ENCODE data around the gene ITPR1.

GRCh38 chr3:4458961-4459360 is 34.2 kb upstream of the ITPR1 start:
- TF ChIP-seq EZH2 (IDR thresholded peaks at IDR 0.05; ENCODE audit: borderline replicate concordance, low read length): no peak
- no peak for TF ChIP-seq CTCF (IDR thresholded peaks at IDR 0.05; ENCODE audit: low read length)
